H1 (cell line): ENCODE measurements around the gene ANKRD40. TPM values are rescaled to one million over a fixed set of nuclear protein-coding genes. Genes with fewer than 3 reads are reported as not detected.

Experiments used
- BCL11A ChIP-seq, 2 experiments: IDR thresholded peaks; one replicate each; pipeline ENCODE4 v1.6.1; 2011; ENCODE audit warnings: low read depth in 2 of 2, low read length in 2 of 2, mild to moderate bottlenecking in 2 of 2
- EP300 ChIP-seq, 2 experiments: IDR thresholded peaks; 1 replicate in 1 of 2; 2 replicates in 1 of 2; pipeline ENCODE4 v1.6.1; 2011 to 2012; ENCODE audit warnings: low read depth in 2 of 2, low read length in 2 of 2, mild to moderate bottlenecking in 2 of 2, borderline replicate concordance in 1 of 2, inconsistent platforms in 1 of 2, moderate library complexity in 1 of 2
- MAFK ChIP-seq: IDR thresholded peaks from 2 replicates; pipeline ENCODE4 v1.6.1; 2012; ENCODE audit warnings: low read depth, mild to moderate bottlenecking, improper control_type of control experiment, low read length
- MAX ChIP-seq: IDR thresholded peaks from 2 replicates; pipeline ENCODE4 v1.6.1; 2012; ENCODE audit warnings: inconsistent platforms
- polyA plus RNA-seq, 7 experiments: library from polyadenylated mRNA; depleted of rRNA in 3 of 7; stranded (reverse) in 5 of 7; unstranded in 2 of 7; fragments of >200 nt in 5 of 7; fragments of 200-250 nt in 2 of 7; gene quantifications; 1 replicate in 5 of 7; 2 replicates in 1 of 7; 4 replicates in 1 of 7; pipeline versions ENCODE4 v1.2.1 to v1.2.3, GENCODE V29; 2011 to 2013; ENCODE audit warnings: missing spikeins in 2 of 7, mixed read lengths in 2 of 7
- total RNA-seq: library from RNA; stranded (reverse); fragmentation: NEBNext Ultra II Directional; extraction: Animal tissue kit (Norgen Biotek cat#: 25700); gene quantifications from 2 replicates; pipeline ENCODE4 v1.2.1, GENCODE V29; 2021

ANKRD40 gene
- total and polyA plus RNA-seq, 2 of the 8 experiments (the other 6 are each of a cell fraction or from before 2014, with no cell fraction given) = 26.1 to 50.1 TPM

- no peak for TF ChIP-seq MAX
- TF ChIP-seq MAFK = no peak
- TF ChIP-seq BCL11A (IDR thresholded peaks at IDR 0.05; ENCODE audit: low read depth in 2 of 2, low read length in 2 of 2) = no peak
- TF ChIP-seq EP300 (IDR thresholded peaks at IDR 0.05; ENCODE audit: borderline replicate concordance in 1 of 2, low read depth in 2 of 2, low read length in 2 of 2) = no peak
Measured at GRCh38 chr17:50749245-50749644, 41.5 kb upstream of the ANKRD40 start (continued).
